LNCAP (cell line): ENCODE data around the gene SYNC.

Experiments
- TF ChIP-seq, protein P1 (sequence below): fragments of 450-650 bp; IDR thresholded peaks from 2 replicates; pipeline ENCODE4 v1.5.1; 2017; ENCODE audit warnings: mild to moderate bottlenecking

The SYNC gene

DNA sequence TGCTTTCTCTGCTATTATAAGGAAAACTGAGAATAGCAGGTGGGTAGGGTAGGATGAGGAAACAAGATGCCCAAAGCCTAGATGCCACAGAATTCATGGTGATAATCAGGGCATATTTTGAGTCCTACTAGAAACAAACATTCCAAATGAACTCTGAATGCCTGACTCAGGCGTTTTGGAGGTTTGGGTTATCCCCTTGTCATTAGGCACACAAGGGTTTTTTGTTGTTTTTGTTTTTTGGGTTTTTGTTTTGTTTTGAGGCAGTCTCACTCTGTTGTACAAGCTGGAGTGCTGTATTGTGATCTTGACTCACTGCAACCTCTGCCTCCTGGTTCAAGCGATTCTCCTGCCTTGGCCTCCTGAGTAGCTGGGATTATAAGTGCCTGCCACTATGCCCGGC is 19.2 kb downstream of the SYNC start:
- TF ChIP-seq, protein P1, sequence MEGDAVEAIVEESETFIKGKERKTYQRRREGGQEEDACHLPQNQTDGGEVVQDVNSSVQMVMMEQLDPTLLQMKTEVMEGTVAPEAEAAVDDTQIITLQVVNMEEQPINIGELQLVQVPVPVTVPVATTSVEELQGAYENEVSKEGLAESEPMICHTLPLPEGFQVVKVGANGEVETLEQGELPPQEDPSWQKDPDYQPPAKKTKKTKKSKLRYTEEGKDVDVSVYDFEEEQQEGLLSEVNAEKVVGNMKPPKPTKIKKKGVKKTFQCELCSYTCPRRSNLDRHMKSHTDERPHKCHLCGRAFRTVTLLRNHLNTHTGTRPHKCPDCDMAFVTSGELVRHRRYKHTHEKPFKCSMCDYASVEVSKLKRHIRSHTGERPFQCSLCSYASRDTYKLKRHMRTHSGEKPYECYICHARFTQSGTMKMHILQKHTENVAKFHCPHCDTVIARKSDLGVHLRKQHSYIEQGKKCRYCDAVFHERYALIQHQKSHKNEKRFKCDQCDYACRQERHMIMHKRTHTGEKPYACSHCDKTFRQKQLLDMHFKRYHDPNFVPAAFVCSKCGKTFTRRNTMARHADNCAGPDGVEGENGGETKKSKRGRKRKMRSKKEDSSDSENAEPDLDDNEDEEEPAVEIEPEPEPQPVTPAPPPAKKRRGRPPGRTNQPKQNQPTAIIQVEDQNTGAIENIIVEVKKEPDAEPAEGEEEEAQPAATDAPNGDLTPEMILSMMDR: no peak

DNA sequence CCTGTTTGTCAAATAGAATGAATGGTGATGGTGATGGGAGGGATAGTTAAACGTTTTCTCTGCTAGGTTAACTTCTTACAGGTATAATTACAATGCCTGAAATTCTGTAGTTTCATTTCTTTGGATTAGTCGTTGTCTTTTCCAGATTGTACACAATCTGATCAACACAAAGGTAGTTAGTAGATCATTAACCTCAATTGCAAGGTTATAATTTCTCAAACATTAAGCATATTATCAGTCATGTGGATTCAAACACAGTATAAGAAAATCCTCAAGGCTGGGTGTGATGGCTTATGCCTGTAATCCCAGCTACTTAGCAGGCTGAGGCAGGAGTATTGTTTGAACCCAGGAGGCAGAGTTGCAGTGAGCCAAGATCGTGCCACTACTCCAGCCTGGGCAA is 20.6 kb downstream of the SYNC start:
- TF ChIP-seq, protein P1: no peak

DNA sequence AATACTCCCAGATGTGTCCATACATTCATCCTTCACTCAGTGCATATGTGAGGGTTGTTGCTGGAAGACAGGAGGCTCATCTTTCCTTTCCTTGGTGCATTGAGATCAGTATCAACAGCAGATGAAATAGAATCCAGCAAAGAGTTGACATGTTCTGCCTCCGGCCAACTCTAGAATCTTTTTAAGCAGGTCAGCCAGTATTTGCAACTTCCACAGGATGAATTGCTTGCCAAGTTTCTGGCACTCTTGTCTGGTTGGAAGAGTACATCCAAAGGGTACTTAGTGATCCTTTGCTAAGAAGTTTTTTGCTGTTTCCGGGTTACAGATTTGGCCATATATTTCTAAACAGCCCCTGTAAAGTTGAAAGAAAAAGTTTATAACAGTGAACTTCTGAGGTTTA is 21.1 kb downstream of the SYNC start:
- TF ChIP-seq, protein P1: no peak

DNA sequence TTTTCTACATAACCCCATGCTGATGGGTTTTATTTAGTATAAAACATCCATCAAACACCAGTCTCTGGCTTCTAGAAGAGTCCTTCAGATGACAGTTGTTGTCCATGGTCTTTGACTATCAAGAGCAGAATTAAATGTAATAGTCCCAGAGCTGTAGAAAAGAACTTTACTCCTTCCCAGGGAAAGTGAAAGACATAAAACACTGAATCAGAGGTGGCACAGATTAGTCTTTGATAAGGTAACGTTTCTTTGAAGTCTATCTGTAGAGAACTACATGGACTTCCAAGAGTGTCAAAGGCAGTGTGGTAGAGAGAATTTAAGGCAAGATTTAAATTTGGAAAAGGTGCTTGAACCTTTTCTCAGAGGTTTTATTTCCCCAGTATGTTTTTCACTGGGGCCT is 21.9 kb downstream of the SYNC start:
- TF ChIP-seq, protein P1: no peak

DNA sequence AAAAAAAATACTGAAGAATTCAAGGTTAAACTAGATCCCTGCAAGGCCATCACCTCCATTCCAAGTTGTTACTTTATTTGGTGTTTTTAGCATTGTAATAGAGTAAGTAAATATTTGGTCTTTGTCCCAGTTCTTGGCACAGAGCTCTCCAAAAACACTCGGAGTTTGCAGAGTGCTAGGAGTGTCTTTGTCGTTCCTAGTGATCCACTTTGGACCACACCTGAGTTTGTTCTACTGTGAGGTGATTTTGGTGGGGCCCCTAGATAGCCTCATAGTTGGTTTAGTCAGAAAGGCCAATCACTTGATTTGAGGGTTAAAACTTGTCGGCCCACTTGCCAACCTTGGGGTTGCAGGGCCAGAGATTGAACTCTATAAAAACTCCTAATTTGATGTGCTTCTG is 25.6 kb downstream of the SYNC start:
- TF ChIP-seq, protein P1: no peak

DNA sequence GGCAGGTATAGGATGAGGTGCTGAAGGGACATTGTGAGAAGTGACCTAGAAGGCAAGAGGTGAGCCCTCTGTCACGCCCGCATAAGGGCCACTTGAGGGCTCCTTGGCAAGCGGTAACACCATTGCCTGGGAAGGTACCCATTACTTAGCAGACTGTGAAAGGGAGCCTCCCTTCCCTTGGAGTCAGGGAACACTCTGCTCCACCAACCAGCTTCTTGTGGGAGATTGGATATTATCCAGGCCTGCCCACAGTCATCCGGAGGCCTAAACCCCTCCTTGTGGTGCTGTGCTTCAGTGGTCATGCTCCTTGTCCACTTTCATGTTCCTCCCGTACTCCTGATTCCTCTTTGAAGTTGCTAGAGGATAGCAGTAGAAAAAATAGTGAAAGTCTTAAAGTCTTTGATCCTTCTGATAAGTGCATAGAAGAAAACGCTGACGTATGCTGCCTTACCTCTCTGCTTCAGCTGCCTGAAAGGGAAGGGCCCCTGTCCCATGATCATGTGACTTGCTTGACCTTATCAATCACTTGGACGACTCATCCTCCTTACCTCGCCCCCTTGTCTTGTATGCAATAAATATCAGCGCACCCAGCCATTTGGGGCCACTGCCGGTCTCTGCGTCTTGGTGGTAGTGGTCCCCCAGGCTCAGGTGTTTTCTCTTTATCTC is 35.5 kb downstream of the SYNC start:
- TF ChIP-seq, protein P1: no peak

DNA sequence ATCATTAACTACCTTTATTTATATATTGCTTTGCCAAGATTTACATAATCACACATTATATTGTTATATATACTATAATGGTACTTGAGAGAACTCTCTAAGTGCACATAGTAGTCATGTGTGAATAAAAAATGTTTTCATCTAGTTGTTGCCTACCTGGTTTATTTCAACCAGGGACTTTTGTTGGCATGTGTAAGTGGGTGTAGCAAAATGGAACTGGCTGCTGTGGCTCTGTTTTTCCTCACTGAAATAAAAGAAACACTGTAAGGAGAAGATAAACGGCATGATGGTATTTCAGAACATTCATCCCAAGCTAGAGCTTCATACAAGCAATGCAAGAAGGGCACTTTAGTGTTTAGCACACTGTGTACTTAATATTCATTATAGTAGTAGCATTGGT is 36.7 kb downstream of the SYNC start:
- TF ChIP-seq, protein P1: no peak

DNA sequence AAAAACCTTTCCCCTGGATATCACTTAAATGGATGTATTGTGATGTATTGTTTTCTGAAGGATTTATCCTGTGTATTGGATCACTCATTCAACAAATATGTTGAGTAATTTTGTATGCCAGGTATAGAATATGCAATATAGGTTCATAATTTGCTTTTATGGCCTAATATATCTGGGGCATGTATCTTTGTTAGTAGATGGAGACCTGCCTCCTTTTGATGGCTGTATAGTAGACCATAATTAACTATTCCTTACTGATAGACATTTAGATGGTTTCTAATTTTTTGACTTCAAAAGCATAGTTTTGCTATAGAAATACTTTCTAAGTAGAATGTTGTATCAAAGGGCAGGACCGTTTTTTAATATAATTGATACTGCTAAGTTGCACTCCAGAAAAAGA is 43.0 kb downstream of the SYNC start:
- TF ChIP-seq, protein P1: no peak
